ENCODE data around the gene EFCAB12. TPM values are rescaled to one million over a fixed set of nuclear protein-coding genes. Genes with fewer than 3 reads are reported as not detected.

Gene EFCAB12
- total RNA-seq, 2 donors from 2014 or later: 0.33 to 0.73 TPM

DNA sequence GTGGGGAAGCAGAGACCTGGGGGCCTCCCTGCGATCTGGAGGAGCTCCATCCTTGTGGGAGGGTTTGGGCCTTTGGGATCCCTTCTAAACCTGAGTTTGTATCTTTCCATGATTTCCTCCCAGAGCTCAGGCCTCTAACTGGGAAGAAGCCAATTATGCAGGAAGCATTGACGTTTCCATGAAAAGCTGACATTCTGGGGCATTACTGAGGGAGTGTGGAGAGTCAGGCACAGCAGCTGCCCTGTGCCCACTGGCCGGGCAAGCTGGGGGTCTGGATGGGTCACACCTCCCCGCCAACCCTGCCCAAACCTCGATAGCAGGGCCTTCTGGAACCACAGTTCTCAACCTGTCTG lies 74.9 kb downstream of the EFCAB12 start:
- no peaks in the 10 kb centered on the region for H3K36me3 Mint-ChIP-seq (ENCODE audit: low read depth)
- DNase-seq: no peak
- no peaks in the 10 kb centered on the region for H3K4me1 Mint-ChIP-seq
- Histone ChIP-seq H3K9ac (ENCODE audit: extremely low read depth, low read length, poor library complexity, severe bottlenecking) (no peak overlapping the region), H3K9me3 (ENCODE audit: control insufficient read depth, low read length) (no peaks in the 10 kb centered on the region), H3K27ac (ENCODE audit: low read depth, low read length) (no peak overlapping the region), H3K4me1 (ENCODE audit: control insufficient read depth, insufficient read depth, low read length) (peaks cover 2% of the 10 kb centered on the region), H3K4me3 (ENCODE audit: low read length) (no peak overlapping the region), H3K36me3 (ENCODE audit: control insufficient read depth, insufficient read depth, low read length) (no peaks in the 10 kb centered on the region), H3K27me3 (ENCODE audit: control insufficient read depth, insufficient read depth, low read length, poor library complexity, severe bottlenecking) (no peaks in the 10 kb centered on the region)
- H3K27ac Mint-ChIP-seq: no peak overlapping the region
- peaks cover 17% of the 10 kb centered on the region for H3K27me3 Mint-ChIP-seq (ENCODE audit: insufficient read depth)
- no peak overlapping the region for H3K4me3 Mint-ChIP-seq
- peaks cover 3% of the 10 kb centered on the region for H3K9me3 Mint-ChIP-seq
- 90 to 93% methylated on average over 3 to 5 of the region's 5 CpGs for WGBS, 2 experiments (ENCODE audit: insufficient coverage in 1 of 2, insufficient read length in 1 of 2)
- TF ChIP-seq, protein P1, sequence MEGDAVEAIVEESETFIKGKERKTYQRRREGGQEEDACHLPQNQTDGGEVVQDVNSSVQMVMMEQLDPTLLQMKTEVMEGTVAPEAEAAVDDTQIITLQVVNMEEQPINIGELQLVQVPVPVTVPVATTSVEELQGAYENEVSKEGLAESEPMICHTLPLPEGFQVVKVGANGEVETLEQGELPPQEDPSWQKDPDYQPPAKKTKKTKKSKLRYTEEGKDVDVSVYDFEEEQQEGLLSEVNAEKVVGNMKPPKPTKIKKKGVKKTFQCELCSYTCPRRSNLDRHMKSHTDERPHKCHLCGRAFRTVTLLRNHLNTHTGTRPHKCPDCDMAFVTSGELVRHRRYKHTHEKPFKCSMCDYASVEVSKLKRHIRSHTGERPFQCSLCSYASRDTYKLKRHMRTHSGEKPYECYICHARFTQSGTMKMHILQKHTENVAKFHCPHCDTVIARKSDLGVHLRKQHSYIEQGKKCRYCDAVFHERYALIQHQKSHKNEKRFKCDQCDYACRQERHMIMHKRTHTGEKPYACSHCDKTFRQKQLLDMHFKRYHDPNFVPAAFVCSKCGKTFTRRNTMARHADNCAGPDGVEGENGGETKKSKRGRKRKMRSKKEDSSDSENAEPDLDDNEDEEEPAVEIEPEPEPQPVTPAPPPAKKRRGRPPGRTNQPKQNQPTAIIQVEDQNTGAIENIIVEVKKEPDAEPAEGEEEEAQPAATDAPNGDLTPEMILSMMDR (conservative IDR thresholded peaks at IDR 0.05): no peak

DNA sequence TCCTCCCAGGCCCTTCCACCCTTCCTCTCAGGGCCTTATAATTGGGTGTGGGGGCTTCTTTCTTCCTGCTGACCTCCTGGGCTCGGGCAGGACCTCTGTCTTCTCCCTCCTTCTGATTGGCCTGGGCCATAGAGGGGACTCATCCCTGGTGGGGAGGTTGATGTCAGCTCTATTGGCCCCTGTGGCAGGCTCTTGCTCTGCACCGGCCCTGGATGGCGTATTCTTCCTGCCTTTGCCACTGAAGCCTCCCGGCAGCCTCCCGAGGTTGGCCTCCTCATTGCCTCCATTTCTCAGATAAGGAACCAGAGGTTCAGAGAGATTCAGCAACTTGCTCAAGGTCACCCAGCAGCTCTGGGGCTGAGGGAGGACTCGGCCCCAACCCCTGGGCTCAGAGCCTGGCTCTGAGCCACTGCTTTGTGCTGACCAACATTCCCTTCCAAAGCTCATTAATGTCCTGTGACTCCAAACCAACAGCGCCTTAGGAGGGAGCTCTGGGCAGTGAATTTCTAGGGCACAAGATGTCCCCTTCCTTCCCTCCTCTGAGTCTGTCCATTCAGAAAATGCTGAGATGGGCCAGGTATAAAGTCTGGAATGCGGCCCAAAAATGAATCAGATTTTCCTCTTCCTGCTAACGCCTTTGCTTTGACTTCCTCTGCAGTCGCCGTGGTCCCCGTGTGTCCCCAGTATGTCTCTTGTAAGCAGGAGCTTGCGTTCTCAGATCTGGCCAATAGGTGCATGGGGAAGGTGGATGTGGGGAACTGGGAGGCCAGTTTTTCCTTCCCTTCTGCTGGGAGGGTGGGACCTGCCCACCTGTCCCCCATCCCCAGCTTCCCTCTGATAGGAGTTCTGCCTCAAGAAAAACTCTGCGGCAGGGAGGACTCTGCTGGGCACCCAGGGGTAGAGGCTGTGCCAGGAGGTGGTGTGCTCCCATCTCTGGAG lies 75.5 kb downstream of the EFCAB12 start:
- no peak overlapping the region for H3K9ac ChIP-seq (ENCODE audit: extremely low read depth, low read length, poor library complexity, severe bottlenecking)
- no peak overlapping the region for H3K27ac Mint-ChIP-seq
- H3K9me3 Mint-ChIP-seq: peaks cover 3% of the 10 kb centered on the region
- H3K4me1 Mint-ChIP-seq: no peaks in the 10 kb centered on the region
- H3K4me1 ChIP-seq (ENCODE audit: control insufficient read depth, insufficient read depth, low read length): no peaks in the 10 kb centered on the region
- peaks cover 17% of the 10 kb centered on the region for H3K27me3 Mint-ChIP-seq (ENCODE audit: insufficient read depth)
- no peaks in the 10 kb centered on the region for H3K9me3 ChIP-seq (ENCODE audit: control insufficient read depth, low read length)
- WGBS, 2 experiments (ENCODE audit: insufficient coverage in 1 of 2, insufficient read length in 1 of 2): 90 to 91% methylated on average over 8 to 14 of the region's 14 CpGs
- H3K36me3 Mint-ChIP-seq (ENCODE audit: low read depth): no peaks in the 10 kb centered on the region
- no peaks in the 10 kb centered on the region for H3K36me3 ChIP-seq (ENCODE audit: control insufficient read depth, insufficient read depth, low read length)
- TF ChIP-seq, protein P1 (conservative IDR thresholded peaks at IDR 0.05): peak; percentile 31
- DNase-seq: no peak
- no peak overlapping the region for H3K4me3 Mint-ChIP-seq
- H3K27me3 ChIP-seq (ENCODE audit: control insufficient read depth, insufficient read depth, low read length, poor library complexity, severe bottlenecking): no peaks in the 10 kb centered on the region
- H3K27ac ChIP-seq (ENCODE audit: low read depth, low read length): no peak overlapping the region
- no peak overlapping the region for H3K4me3 ChIP-seq (ENCODE audit: low read length)

DNA sequence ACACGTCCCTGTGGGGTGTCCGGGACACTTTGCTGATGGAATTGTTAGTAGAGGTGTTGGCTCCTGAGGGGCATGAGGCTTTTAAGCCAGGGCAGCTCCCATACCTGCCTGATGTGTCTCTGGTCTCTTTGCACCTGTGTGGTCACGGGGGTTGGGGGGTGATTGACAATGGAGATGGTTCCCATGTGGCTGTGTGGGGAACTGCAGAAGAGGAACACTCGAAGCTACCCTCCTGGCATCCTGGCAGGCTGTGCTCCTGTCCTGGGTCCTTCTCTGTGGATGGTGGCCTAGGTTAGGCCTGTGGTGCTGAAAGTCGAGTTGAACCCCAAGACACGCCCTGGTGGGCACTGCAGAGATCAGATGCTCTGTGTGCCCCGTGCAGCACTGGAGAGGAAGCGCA lies 76.4 kb downstream of the EFCAB12 start:
- H3K4me3 Mint-ChIP-seq: no peak overlapping the region
- no peaks in the 10 kb centered on the region for H3K9me3 ChIP-seq (ENCODE audit: control insufficient read depth, low read length)
- H3K36me3 ChIP-seq (ENCODE audit: control insufficient read depth, insufficient read depth, low read length): no peaks in the 10 kb centered on the region
- peak; percentile 81 for DNase-seq
- peaks cover 3% of the 10 kb centered on the region for H3K9me3 Mint-ChIP-seq
- TF ChIP-seq, protein P1 (conservative IDR thresholded peaks at IDR 0.05): peak; percentile 65
- H3K27me3 Mint-ChIP-seq (ENCODE audit: insufficient read depth): peaks cover 12% of the 10 kb centered on the region
- H3K27ac Mint-ChIP-seq: no peak overlapping the region
- H3K4me3 ChIP-seq (ENCODE audit: low read length): no peak overlapping the region
- 84 to 92% methylated on average over 6 to 8 of the region's 8 CpGs for WGBS, 2 experiments (ENCODE audit: insufficient coverage in 1 of 2, insufficient read length in 1 of 2)
- no peaks in the 10 kb centered on the region for H3K4me1 Mint-ChIP-seq
- no peak overlapping the region for H3K9ac ChIP-seq (ENCODE audit: extremely low read depth, low read length, poor library complexity, severe bottlenecking)
- no peaks in the 10 kb centered on the region for H3K36me3 Mint-ChIP-seq (ENCODE audit: low read depth)
- H3K27ac ChIP-seq (ENCODE audit: low read depth, low read length): no peak overlapping the region
- H3K4me1 ChIP-seq (ENCODE audit: control insufficient read depth, insufficient read depth, low read length): no peaks in the 10 kb centered on the region
- no peaks in the 10 kb centered on the region for H3K27me3 ChIP-seq (ENCODE audit: control insufficient read depth, insufficient read depth, low read length, poor library complexity, severe bottlenecking)

Other genes with a start within 250 kb of the EFCAB12 start
- gene CNBP, start 244.7 kb downstream of the EFCAB12 start, total RNA-seq: 100 to 1,000 TPM; 284 to 343 TPM
- gene COPG1, start 179.0 kb downstream of the EFCAB12 start, total RNA-seq: 100 to 1,000 TPM; 151 to 193 TPM
- 10 to 100 TPM; 42.9 to 46.9 TPM for gene HMCES, start 149.8 kb downstream of the EFCAB12 start, total RNA-seq
- gene MBD4, start 11.3 kb upstream of the EFCAB12 start, total RNA-seq: 10 to 100 TPM; 39.5 to 45.5 TPM
- gene IFT122, start 11.6 kb upstream of the EFCAB12 start, total RNA-seq: 10 to 100 TPM; 36.0 to 46.6 TPM
- under 1 TPM; 0.22 to 0.26 TPM for gene RHO, start 100.0 kb upstream of the EFCAB12 start, total RNA-seq
- gene H1-8, start 114.5 kb upstream of the EFCAB12 start, total RNA-seq: not detected
- 10 to 100 TPM; 73.1 to 83.2 TPM for gene PLXND1, start 178.0 kb upstream of the EFCAB12 start, total RNA-seq